OCI-LY3 (cell line): ENCODE results near the gene HELZ.

Experiments used
- CTCF ChIP-seq: fragments of 200-600, 300-600 bp; sonication (generic); IDR thresholded peaks from 2 replicates; pipeline ENCODE4 v1.5.1; 2014; ENCODE audit warnings: antibody characterized with exemption, low read length, low read depth
- EZH2phosphoT487 ChIP-seq: fragments of 200-600 bp; shearing (Covaris generic); IDR thresholded peaks from 2 replicates; pipeline ENCODE4 v1.6.1; 2018; ENCODE audit warnings: antibody characterized with exemption, mixed run types, low read depth

DNA sequence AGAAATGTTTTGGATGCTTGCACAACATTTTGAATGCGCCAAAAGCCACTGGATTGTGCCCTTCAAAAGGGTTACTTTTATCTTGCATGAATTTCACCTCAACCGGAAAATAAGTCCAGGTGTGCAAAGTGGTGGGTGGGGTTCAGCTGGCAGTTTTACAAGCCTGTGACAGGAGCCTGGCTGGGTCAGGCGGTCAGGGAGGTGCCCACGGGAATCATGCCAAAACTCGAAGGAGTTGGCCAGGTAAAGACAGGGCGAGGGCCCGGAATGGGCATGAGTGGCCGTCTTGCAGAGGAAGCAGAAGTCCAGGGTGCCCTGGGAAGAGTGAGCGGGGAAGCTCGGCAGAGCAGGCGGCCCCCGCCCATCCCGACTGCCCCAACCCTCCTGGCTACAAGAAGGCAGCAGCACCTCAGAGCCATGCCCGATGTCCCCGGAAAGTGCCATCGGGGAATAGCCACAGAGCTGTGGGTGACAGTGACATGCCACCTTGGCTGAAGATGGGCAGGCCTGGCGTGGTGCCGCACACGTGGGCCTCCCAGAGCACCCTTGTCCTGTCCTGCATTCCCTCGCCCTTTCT, 219.7 kb downstream of the HELZ start:
- no peak for TF ChIP-seq CTCF
- TF ChIP-seq EZH2phosphoT487: no peak
